B cell (primary cell): ENCODE results near the gene MUL1.

Source experiments
- CTCF ChIP-seq: fragments of 200-600 bp; IDR thresholded peaks from one replicate; pipeline ENCODE4 v1.8.0; 2022; ENCODE audit warnings: antibody characterized with exemption, mild to moderate bottlenecking
- EZH2 ChIP-seq: IDR thresholded peaks from 2 replicates; pipeline ENCODE4 v1.6.1; 2012; ENCODE audit warnings: borderline replicate concordance, low read depth, mild to moderate bottlenecking, moderate library complexity, low read length; ENCODE audit not compliant: insufficient read depth, poor library complexity, severe bottlenecking

DNA sequence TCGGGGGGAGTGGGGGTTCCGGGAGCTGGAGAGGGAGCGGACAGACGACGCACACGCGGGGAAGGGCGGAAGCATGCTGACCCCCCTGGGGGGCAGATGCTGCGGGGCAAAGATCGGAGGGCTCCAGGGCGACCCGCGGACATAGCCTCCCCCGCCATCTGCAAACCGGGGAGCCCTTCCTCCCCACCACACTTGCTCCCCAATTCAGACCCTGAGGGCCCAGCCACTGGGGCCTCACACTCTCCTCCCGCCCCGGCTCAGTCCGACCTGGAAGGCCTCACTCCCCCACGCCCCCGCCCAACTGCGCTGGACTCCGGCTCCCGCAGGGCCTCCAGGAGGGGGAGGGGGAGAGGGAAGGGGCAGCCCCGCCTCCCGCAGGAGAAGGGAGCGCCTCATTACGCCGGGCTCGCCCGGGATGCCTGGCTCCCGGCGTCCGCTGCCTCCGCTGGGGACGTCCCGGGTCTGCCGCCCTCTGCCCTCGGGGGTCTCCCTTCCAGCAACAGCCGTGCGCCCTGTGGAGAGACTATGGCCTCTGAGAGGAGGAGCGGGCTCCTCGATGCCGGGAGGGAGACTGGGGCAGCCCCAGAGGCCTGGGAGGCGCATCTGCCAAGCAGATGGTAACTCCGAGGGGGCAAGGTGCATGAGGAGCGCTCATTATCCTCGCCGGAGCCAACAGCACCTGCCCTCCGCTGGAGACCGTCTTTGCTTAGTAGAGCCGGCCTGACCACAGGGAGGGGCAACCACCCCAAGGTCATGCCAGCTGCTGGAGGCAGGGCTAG lies 21.3 kb downstream of the MUL1 start:
- TF ChIP-seq CTCF (no peak), EZH2 (no peak)
